Endometrial microvascular endothelial cells (primary cell): ENCODE results near the gene GALM. TPM values are rescaled to one million over a fixed set of nuclear protein-coding genes. Genes with fewer than 3 reads are reported as not detected.
"Not testable (repeated sequence)": the region's sequence is repeated elsewhere in the genome, so short reads cannot be mapped to it uniquely, and the experiment has no call there.

Experiments
- in situ Hi-C: cut with HindIII; loops from 2 replicates; pipeline ENCODE4 v1.10.0; 2017; ENCODE audit warnings: low sequenced_read_pairs, low pct_unique_long_range_greater_than_20kb; ENCODE audit errors: inconsistent ontology term
- total RNA-seq: library from RNA; depleted of rRNA; stranded (reverse); fragments of >200 nt; gene quantifications from one replicate; pipeline ENCODE4 v1.2.3, GENCODE V29; 2015; ENCODE audit errors: inconsistent ontology term

Gene GALM
- total RNA-seq, 1 donor from 2014 or later = 9.8 TPM

DNA sequence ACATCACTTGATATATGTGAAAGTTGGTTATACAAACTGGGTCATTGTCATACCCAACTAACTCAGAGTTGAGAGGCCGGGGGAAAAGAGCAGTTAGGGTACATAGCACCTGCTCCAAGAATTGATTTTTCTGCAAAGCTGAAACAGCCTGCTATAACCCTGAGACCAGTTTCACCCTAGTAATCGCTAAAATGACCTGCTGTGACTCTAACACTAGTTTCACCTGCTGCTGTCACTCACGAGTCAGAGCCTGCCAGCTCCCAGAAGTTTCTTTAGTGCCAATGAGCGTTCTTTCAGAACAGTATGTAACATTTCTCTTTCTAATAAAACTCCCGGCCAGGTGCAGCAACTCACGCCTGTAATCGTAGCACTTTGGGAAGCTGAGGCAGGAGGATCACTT is 57.3 kb downstream of the GALM start:
- in situ Hi-C loops = no loop called here

DNA sequence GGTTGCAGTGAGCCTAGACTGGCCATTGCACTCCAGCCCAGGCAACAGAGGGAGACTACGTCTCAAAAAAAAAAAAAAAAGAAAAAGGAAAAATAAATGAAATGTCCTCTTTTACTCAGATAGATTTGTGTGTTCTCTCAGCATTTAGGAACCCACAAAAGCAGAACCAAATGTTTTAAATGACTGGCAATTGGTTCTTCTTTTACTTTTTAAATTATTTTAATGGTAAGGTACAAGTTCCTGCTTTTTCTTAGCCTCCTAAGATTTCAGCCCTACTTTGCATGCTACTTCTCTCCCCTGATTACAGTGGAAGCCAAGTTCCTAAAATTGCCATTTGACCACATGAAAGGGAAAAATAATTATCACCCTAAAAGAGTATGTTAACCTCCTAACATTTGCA is 61.7 kb downstream of the GALM start:
- in situ Hi-C loops = no loop called here

DNA sequence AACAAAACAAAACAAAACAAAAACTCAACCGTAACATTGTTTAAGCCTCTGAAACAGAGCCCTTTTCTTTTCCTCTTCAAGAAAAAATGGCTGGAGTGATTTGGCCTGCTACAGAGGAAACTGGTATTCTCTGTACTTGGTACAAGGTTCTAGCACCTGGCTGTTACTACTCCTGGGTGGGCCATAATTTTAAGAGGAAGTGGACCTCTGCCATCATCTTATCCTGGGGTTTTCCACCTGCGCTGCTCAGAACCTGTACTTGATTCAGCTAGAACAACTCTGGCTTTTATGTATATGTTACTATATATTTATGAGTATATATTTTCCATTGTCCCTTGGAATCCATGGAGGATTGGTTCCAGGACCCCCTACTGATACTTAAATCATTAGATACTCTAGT is 62.8 kb downstream of the GALM start:
- in situ Hi-C loops = no loop called here

DNA sequence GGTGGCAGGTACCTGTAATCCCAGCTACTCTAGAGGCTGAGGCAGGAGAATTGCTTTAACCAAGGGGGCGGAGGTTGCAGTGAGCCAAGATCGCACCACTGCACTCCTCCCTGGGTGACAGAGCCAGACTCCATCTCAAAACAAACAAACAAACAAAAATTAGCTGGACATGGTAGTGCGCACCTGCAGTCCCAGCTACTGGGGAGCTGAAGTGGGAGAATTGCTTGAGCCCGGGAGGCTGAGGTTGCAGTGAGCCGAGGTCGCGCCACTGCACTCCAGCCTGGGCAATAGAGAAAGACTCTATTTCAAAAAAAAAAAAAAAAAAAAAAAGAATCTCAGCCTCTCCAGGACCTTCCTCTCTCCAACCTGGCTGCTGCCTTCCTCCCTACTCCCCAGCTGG is 65.2 kb downstream of the GALM start:
- in situ Hi-C loops = no loop called here

DNA sequence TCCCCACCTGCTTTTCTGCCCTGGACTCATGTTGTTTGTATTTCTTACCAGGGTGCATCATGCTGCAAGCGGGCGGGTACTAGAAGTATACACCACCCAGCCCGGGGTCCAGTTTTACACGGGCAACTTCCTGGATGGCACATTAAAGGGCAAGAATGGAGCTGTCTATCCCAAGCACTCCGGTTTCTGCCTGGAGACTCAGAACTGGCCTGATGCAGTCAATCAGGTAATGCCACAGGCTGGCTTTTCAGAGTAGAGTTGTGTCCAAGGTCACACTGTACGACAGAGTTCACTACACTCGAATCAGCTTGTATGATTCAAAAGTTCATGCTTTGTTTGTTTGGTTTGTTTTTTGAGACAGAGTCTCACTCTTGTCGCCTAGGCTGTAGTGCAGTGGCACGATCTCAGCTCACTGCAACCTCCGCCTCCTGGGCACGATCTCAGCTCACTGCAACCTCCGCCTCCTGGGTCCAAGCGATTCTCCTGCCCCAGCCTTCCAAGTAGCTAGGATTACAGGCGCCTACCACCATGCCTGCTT is 65.8 kb downstream of the GALM start:
- in situ Hi-C loops = no loop called here

DNA sequence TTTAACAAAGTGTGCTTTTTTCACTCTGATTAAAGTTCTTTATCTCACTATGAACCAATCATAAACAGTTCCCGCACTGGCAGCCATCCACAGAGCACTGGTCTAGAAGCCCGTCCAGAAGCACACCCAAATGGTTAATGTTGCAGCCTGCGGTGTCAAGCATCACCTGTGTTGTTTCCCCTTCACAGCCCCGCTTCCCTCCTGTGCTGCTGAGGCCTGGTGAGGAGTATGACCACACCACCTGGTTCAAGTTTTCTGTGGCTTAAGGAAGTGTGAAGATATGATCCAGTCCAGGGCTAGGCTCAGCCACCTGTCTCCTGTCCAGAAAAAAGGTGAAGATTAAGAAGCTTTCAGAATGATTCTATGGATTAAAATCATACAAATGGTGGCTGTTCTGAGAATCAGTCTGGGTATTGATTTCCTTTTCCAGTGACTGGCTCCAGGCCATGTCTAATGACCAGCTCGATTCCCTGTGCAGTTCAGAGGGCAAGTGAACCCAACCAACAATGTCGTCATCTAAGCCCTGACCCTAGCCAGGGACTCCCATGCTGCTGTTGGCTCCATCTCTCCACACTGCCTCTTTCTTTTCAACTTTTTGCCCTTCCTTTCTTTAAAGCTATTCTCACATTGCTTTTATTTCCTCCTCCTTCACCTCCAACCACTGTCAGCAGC is 67.5 kb downstream of the GALM start:
- in situ Hi-C loops = no loop called here

DNA sequence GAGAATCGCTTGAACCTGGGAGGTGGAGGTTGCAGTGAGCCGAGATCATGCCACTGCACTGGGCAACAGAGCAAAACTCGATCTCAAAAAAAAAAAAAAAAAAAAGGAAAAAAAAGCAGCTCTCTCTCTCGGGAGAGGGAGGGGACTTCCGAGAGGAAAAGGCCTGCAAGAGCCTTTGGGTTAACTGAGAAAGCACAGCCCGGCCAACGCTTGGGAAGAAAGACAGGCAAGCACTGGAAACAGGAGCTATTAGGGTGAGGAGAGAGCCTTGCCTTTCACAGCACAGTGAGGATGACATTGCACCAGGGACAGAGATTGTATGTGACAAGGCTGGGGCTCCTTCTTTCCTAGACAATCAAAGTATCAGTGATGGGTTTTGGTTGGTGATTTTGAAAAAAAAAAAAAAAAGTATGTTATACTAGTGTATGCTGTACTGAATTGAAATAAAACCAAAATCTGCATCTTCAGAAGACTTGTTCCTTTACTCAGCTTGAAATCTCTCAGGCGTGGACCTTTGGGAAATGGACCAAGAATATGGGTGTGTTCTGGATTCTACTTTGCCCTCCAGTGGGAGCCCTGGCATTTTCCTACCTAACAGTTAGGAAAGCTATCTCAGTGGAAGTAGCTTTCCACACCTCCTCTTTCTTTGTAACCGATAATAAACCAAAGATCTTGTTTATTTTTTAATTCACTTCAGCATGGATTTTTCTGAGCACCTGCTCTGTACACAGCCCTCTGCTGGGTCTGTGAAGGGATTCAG is 68.6 kb downstream of the GALM start:
- in situ Hi-C loops = no loop called here

DNA sequence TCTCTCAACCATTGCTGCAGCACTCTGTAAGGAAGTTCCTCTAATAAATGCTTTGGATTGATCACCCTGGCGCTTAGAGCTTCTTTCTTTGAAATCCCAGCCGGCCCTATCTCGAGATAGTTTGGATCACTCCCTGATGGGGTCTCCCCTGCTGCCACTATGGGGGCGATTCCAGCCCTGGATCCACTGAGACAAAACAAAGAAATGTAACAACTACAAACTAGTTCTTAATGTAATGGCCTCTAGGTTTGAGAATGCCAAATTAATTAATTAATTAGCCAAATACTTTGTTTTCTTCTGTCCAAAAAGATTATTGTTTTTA is 70.0 kb downstream of the GALM start:
- in situ Hi-C loops = no loop called here

DNA sequence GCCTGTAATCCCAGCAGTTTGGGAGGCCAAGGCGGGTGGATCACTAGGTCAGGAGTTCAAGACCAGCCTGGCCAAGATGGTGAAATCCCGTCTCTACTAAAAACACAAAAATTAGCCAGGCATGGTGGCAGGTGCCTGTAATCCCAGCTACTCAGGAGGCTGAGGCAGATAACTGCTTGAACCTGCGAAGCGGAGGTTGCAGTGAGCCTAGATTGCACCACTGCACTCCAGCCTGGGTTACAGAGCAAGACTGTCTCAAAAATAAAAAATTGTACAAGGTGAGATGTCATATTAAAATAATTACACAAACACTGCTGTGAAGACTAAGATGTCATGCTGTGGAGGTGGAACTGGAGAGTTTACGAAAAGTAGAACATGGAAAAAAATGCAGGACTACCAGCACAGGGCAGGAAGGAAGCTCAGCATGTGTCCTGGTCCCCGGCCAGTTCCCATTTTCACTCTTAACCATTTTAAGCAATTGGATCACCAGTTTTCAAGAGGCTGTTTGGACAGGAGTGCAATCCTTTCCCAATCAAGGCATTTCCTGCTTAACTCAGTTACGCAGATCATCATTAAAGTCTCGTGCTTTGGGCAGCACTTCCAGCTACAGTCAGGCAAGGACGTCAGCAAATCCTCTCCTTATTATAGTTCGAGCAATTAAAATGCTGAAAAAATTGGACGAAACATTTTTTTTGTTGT is 71.2 kb downstream of the GALM start:
- in situ Hi-C loops = not testable (repeated sequence)

DNA sequence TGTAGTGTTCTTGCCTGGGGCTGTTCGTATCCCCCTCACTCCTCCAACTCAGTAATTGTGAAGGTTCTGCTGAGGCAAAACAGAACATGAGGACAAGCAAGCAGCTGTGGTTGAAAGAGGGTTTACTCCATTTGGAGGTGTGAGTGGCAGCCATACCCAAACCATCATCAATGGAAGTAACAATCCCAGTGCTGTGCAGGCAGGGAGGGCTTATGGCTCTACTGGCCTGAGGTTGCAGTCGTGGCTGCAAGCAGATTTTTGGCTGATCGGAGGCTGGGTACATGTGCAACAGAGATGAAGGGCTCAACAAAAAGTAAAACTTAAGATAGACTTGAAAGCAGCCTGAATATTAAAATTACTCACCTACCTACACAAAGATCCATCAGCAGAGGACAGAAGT is 72.0 kb downstream of the GALM start:
- in situ Hi-C loops = no loop called here

DNA sequence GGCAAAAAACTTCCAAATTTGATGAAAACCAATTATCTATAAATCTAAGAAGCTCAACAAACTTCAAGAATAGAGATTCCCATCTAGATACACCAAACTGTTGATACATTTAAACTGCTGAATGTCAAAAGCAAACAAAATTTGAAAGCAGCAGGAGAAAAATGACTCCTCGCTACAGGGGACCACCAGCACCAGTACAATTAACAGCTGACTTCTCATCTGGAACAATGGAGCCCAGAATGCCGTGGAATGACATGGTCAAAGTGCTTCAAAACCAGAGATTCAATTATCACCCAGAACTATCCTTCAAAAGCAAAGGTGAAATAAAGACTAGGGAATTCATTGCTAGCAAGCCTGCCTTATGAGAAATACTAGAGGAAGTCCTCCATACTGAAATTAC is 73.6 kb downstream of the GALM start:
- in situ Hi-C loops = no loop called here

DNA sequence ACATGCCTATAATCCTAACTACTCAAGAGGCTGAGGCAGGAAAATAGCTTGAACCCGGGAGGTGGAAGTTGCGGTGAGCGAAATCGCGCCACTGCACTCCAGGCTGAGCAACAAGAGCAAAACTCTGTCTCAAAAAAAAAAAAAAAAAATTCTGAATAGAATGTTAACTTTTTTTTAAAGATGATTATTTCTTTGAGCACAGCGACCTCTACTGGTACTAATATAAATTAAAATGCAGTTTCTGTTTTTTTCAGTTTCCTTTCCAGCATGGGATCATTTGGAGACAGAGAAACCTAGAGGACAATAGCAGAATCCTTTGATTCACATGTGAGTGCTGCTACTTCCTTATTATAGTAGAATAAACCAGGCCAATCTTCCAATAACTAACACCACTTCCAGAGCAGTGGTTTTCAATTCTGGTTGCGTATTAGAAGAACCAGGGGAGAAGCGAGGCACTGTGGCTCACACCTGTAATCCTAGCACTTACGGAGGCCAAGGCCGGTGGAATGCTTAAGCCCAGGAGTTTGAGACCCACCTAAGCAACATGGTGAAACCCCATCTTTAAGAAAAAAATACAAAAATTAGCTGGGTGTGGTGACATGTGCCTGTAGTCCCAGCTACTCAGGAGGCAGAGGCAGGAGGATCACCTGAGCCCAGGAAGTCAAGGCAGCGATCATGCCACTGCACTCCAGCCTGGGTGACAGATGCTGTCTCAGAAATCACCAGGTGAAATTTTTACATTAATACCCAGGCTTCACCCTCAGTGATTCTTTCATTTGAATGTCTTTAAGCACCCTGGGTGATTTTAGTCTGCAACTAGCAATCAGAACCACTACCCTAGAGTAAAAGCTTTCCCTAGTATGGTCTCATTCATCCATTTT is 75.2 kb downstream of the GALM start:
- in situ Hi-C loops = no loop called here

DNA sequence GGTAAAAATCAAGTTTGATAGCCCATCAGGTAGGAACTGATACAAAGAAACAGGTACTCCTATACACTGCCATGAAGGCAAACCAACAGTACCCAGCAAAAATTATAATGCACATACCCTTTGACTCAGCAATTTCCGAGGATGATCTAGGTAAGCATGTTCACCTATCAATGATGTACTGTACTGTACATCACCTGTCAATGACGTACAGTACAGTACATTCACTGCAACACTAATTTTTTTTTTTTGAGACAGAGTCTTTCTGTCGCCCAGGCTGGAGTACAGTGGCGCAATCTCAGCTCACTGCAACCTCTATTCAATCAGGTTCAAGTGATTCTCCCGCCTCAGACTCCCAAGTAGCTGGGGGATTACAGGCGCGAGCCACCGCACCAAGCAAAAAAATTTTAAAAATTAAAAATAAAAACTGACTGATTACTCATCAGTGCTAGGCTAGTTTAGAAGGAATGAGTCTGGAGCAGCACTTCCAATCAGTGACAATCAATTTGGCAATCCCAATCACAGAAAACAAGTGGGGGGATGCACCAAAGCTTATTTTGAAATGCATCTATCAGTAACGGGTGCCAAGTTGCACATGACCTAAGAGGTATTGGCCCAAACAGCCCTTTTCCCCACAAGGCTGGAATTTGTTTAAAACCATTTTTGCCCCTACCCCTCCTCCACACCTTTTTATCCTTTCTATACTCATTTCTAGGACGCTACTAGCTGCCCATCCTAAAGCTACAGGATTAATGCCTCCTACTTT is 77.1 kb downstream of the GALM start:
- in situ Hi-C loops = no loop called here

DNA sequence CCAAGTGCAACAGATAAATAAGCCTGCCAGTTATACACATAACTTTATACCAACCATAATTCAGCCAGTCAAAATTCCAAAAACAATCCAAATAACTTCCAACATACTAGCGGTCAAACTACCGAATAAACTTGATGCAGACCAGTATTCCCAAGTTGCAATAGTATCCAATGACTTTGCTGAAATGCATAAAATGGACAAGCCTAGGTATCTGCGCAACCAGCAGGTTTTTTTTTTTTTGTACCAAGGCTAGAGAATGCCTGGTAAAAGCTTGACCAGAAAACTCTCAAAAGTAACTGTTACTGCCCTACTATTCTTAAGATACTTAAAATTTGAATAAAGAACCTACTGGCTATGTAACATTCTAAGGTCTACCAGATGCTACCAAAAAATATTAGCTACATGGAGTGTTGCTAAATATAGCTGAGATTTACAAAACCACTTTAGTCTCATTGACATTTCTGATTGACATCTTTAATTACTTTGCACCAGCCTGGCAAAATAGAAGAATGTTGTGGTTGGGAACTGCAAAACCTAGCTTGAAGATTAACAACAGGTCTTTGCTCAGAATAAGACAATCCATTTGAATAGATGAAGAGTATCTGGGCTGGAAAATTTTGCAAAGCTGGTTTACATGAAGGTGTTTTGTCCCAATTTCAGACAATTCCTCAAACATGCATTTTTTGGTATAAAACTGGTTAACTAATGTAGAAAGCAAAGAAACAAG is 77.9 kb downstream of the GALM start:
- in situ Hi-C loops = no loop called here

DNA sequence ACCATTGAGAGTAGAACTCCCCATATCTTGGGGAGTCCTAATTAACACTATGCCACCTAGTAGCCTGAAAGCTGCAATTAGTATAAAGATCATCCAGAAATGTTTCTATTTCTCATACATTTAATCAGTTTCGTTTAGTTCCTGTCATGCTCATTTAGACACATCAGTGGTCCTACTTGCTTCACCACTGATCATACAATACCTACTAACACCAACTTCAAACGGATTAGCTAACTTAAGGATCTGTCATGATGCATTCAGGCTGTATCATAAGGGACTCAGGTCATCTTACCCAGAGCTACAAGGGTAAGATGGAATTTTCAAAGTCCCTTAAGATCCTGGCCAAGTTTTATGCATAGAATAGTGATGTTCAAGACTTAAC is 78.5 kb downstream of the GALM start:
- in situ Hi-C loops = no loop called here

DNA sequence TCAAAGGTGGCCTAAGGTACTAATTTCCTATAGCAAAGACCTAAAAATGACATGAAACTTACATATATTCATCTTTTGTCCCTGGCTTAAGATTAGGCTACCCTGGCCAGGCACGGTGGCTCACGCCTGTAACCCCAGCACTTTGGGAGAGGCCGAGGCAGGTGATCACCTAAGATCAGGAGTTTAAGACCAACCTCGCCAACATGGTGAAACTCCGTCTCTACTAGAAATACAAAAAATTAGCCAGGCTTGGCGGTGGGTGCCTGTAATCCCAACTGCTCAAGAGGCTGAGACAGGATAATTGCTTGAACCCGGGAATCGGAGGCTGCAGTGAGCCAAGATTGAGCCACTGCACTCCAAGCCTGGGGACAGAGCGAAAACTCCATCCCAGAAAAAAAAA is 79.4 kb downstream of the GALM start:
- in situ Hi-C loops = no loop called here

DNA sequence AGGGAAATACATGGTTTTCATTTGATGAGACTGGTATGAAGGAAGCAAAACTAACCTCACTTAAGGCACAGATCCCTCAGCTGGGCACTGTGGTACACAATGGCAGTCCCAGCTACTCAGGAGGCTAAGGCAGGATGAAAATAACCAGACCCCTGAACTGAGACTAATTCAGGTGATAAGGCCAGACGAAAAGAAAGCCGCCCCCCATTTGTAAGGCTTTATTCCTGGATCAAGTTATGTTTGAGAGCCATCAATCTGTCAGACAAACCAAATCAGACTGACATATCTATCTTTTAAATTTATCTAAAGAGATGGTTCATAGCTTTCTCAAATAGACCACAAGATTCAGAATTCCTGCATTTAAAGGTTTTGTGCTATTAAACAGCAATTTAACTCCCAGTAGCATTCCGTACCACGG is 81.1 kb downstream of the GALM start:
- in situ Hi-C loops = no loop called here

DNA sequence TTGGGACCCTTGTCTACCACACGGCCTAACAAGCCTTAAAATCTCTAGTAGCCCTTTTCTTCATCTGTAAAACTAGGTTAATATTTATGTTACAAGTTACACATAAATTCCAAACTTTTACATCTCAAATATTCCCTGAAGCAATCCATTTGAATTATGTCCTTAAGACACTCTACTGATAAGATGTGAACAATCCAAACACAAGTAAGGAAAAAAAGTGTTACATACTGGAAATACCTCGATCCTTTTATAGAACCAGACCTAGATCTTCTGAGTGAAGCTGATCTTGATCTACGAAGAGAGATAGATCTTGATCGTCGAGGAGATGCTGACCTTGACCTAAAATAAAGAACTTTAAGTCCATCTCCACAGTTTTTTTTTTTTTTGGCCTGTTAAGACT is 81.9 kb downstream of the GALM start:
- in situ Hi-C loops = no loop called here
